ENCODE measurements around the gene ZBTB14.

DNA sequence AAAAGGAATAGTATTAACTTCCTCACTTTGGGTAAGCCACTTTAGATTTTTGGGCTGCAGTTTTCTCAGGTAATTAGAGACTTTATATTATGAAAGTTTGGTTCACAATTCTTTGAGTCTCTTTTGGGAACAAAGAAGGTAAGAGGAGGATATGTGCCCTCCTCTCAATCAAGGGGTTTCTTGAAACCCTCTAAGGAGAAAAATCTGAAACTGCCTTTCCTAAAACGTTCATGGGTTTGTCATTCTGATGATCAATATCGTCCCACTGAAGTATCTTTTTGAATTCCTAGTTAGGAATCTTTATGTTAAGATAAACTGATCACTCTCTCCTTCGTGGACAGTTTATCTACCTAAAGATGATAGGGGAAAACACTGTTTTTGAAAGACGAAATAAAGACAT is 56.1 kb downstream of the ZBTB14 start:
- TF ChIP-seq, protein P1, sequence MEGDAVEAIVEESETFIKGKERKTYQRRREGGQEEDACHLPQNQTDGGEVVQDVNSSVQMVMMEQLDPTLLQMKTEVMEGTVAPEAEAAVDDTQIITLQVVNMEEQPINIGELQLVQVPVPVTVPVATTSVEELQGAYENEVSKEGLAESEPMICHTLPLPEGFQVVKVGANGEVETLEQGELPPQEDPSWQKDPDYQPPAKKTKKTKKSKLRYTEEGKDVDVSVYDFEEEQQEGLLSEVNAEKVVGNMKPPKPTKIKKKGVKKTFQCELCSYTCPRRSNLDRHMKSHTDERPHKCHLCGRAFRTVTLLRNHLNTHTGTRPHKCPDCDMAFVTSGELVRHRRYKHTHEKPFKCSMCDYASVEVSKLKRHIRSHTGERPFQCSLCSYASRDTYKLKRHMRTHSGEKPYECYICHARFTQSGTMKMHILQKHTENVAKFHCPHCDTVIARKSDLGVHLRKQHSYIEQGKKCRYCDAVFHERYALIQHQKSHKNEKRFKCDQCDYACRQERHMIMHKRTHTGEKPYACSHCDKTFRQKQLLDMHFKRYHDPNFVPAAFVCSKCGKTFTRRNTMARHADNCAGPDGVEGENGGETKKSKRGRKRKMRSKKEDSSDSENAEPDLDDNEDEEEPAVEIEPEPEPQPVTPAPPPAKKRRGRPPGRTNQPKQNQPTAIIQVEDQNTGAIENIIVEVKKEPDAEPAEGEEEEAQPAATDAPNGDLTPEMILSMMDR (IDR thresholded peaks at IDR 0.05), result no peak
- TF ChIP-seq POLR2AphosphoS5 (IDR thresholded peaks at IDR 0.05) (no peak), POLR2A (IDR thresholded peaks at IDR 0.05; ENCODE audit: low read depth) (no peak), EP300 (IDR thresholded peaks at IDR 0.05) (no peak)
